ENCODE measurements around the gene ANKK1. TPM values are rescaled to one million over a fixed set of nuclear protein-coding genes. Genes with fewer than 3 reads are reported as not detected.

ANKK1 gene
- total RNA-seq, 1 donor from 2014 or later: not detected

- Mint-ChIP-seq H3K36me3 (ENCODE audit: unreplicated experiment) (peaks cover 12% of the 10 kb centered on the region), H3K27me3 (ENCODE audit: unreplicated experiment) (peaks cover 16% of the 10 kb centered on the region), H3K4me1 (ENCODE audit: low read depth, unreplicated experiment) (peaks cover 18% of the 10 kb centered on the region), H3K9me3 (ENCODE audit: unreplicated experiment) (peaks cover 17% of the 10 kb centered on the region), H3K27ac (ENCODE audit: unreplicated experiment) (peak overlapping the region; percentile 38), H3K4me3 (ENCODE audit: unreplicated experiment) (no peak overlapping the region)
- TF ChIP-seq CTCF (IDR thresholded peaks at IDR 0.05; ENCODE audit: partially characterized antibody, unreplicated experiment): no peak
- DNase-seq: no peak
These were observed 23.0 kb downstream of the ANKK1 start for GRCh38 chr11:113410414-113411135.

DNA sequence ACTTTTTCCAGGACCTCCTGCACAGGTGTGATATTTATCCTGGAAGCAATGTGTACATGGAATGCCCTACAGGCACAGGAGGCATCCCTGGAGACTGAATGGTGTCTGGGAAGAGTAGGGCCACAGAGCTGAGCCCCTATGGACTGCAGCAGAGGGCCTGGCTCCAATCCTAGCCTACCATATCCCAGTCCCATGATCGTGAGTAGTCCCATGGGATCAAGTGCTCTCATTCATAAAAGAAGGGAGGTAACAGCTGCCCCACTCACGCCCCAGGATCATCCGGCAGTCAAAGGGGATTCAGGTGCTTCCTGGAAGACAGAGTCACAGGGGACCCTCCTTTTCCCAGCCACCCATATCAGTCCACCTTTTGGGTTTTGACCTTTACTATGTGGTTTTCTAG is 24.0 kb downstream of the ANKK1 start:
- Mint-ChIP-seq H3K4me1 (ENCODE audit: low read depth, unreplicated experiment) (peaks cover 15% of the 10 kb centered on the region), H3K9me3 (ENCODE audit: unreplicated experiment) (peaks cover 16% of the 10 kb centered on the region), H3K4me3 (ENCODE audit: unreplicated experiment) (no peak overlapping the region), H3K27ac (ENCODE audit: unreplicated experiment) (no peak overlapping the region), H3K36me3 (ENCODE audit: unreplicated experiment) (peaks cover 12% of the 10 kb centered on the region), H3K27me3 (ENCODE audit: unreplicated experiment) (peaks cover 14% of the 10 kb centered on the region)
- DNase-seq: no peak
- no peak for TF ChIP-seq CTCF (IDR thresholded peaks at IDR 0.05; ENCODE audit: partially characterized antibody, unreplicated experiment)

DNA sequence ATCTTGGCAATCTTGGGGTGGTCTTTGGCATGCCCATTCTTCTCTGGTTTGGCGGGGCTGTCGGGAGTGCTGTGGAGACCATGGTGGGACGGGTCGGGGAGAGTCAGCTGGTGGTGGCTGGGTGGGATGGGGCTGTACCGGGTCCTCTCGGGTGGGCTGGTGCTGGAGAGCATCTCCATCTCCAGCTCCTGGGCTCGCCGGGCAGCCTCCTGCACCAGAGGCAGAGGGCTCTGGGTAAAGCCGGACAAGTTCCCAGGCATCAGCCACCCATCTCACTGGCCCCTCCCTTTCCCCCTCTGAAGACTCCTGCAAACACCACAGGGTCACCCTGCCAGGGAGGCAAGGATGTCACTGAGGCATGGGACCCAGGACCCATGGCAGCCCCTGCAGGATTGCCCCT is 25.1 kb downstream of the ANKK1 start:
- peaks cover 13% of the 10 kb centered on the region for H3K4me1 Mint-ChIP-seq (ENCODE audit: low read depth, unreplicated experiment)
- DNase-seq: no peak
- TF ChIP-seq CTCF (IDR thresholded peaks at IDR 0.05; ENCODE audit: partially characterized antibody, unreplicated experiment): no peak
- H3K4me3 Mint-ChIP-seq (ENCODE audit: unreplicated experiment): no peak overlapping the region
- no peak overlapping the region for H3K27ac Mint-ChIP-seq (ENCODE audit: unreplicated experiment)
- H3K9me3 Mint-ChIP-seq (ENCODE audit: unreplicated experiment): peaks cover 10% of the 10 kb centered on the region
- peaks cover 13% of the 10 kb centered on the region for H3K27me3 Mint-ChIP-seq (ENCODE audit: unreplicated experiment)
- peaks cover 12% of the 10 kb centered on the region for H3K36me3 Mint-ChIP-seq (ENCODE audit: unreplicated experiment)

DNA sequence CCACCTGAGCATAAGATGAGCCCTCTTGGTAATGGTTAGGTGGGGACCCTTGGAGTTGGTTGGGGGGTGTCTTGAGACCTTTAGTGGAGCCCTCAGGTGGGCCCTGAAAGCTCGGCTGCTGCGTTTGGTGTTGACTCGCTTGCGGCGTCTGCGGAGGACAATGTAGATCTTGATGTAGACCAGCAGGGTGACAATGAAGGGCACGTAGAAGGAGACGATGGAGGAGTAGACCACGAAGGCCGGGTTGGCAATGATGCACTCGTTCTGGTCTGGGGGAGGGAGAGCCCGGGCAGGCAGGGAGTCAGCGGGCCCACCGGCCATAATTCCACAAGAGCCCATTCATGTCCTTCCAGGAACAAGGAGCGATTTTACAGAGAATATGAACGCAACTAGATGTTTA is 27.8 kb downstream of the ANKK1 start:
- H3K27ac Mint-ChIP-seq (ENCODE audit: unreplicated experiment): no peak overlapping the region
- H3K4me1 Mint-ChIP-seq (ENCODE audit: low read depth, unreplicated experiment): peaks cover 5% of the 10 kb centered on the region
- peaks cover 4% of the 10 kb centered on the region for H3K9me3 Mint-ChIP-seq (ENCODE audit: unreplicated experiment)
- peaks cover 12% of the 10 kb centered on the region for H3K36me3 Mint-ChIP-seq (ENCODE audit: unreplicated experiment)
- no peak for TF ChIP-seq CTCF (IDR thresholded peaks at IDR 0.05; ENCODE audit: partially characterized antibody, unreplicated experiment)
- no peak overlapping the region for H3K4me3 Mint-ChIP-seq (ENCODE audit: unreplicated experiment)
- DNase-seq: no peak
- H3K27me3 Mint-ChIP-seq (ENCODE audit: unreplicated experiment): peaks cover 4% of the 10 kb centered on the region

DNA sequence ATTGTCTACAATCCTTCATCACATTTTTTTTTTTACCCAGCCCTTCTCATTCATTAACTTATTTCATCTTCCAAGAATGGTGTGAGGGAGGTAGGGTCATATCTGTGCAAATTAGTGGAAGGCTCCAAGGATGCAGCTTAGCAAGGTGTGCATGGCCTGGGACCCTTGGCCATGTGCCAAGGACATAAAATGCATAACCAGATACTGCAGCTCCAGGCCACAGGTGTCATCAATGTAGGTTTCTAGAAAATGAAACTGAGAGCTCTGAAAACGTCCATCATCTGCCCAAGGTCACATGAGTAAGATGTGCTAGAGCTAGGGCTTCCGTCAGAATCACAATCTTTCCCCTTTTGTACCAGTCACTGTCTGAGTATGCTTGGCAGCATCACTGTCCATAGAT is 29.8 kb downstream of the ANKK1 start:
- H3K36me3 Mint-ChIP-seq (ENCODE audit: unreplicated experiment): peaks cover 13% of the 10 kb centered on the region
- H3K27ac Mint-ChIP-seq (ENCODE audit: unreplicated experiment): no peak overlapping the region
- peaks cover 7% of the 10 kb centered on the region for H3K4me1 Mint-ChIP-seq (ENCODE audit: low read depth, unreplicated experiment)
- DNase-seq: no peak
- peaks cover 4% of the 10 kb centered on the region for H3K9me3 Mint-ChIP-seq (ENCODE audit: unreplicated experiment)
- H3K27me3 Mint-ChIP-seq (ENCODE audit: unreplicated experiment): peaks cover 7% of the 10 kb centered on the region
- no peak overlapping the region for H3K4me3 Mint-ChIP-seq (ENCODE audit: unreplicated experiment)
- TF ChIP-seq CTCF (IDR thresholded peaks at IDR 0.05; ENCODE audit: partially characterized antibody, unreplicated experiment): no peak
